ENCODE data around the gene HNF4A.

The HNF4A gene

DNA sequence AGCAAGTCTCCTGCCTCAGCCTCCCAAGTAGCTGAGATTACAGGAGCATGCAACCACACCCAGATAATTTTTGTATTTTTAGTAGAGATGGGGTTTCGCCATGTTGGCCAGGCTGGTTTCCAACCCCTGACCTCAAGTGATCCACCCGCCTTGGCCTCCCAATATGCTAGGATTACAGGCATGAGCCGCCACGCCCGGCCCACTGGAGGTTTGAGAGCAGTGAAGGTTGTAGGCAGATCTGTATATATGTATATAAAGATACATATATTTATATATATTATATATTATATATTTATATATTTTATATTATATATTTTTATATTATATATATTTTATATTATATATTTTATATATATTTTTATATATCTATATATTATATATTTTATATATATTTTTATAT is 82.0 kb downstream of the HNF4A start:
- in situ Hi-C loops (cut with MboI; ENCODE audit: low sequenced_read_pairs) = no loop called here

DNA sequence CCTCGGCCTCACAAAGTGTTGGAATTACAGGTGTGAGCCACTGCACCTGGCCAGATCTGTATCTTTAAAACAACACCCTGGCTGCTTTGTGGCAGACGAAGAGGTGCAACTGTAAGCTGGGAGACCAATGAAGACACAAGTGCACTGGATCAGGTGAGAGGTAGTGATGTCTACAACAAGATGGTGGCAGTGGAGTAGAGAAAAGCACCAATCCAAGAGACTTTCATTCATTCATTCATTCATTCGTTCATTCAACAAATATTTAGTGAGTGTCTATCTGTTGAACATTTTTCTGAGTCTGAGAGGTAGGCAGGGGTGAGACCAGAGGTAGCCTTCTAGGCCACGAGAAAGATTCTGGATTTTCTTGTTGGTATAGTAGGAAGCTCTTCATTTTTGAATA is 83.3 kb downstream of the HNF4A start:
- in situ Hi-C loops (cut with MboI; ENCODE audit: low sequenced_read_pairs) = no loop called here

DNA sequence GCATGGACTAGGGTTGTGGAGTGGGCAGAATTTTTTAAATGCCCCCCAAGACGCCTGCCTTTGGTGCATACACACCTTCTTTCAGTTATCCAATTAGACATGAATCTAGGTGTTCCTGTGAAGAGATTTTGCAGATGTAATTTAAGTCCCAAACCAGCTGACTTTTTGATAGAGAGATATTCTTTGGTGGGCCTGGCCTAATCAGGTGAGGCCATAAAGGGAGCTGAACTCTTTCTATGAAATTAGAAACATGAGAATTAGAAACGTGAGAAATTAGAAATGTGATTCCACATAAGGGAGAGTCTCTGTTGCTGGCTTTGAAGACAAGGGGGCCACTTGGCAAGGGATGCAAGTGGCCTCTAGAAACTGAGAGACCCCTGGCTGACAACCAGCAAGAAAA is 83.8 kb downstream of the HNF4A start:
- in situ Hi-C loops (cut with MboI; ENCODE audit: low sequenced_read_pairs) = no loop called here

DNA sequence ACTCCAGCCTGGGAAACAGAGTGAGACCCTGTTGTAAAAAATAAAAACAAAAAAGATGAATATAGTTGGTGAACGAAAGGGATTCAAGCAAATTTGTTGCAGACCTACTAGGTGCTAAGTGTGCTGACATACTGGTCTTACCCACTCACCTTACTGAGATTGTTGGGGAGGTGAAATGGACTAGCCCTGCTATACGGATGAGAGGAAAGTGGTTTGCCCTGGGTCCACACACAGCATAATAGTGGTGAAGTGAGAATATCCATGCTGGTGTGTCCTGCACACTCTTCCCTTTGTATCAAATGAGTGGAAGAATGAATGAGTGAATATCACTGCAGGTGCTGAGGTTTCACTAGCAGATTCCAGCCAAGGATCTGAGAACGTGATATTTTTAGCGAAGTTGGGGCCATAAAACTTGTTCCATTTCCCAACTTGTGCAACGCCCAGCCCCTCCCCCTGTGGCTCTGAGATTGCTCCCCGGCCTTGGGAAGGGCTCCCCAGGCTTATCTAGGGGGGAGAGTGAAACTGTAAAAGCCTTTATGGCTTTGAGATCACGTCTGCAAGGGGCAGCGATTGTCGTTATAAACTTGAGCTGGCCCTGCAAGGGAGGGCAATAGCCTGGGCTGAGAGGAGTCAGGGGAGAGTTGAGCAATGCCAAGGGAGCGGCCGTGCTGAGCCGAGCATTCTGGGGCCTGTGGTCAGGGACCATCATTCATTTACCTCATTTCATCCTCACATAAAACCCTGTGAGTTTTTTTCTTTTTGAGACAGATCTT is 87.0 kb downstream of the HNF4A start:
- in situ Hi-C loops (cut with MboI; ENCODE audit: low sequenced_read_pairs) = no loop called here

GRCh38 chr20:44445742-44446710 is 90.5 kb downstream of the HNF4A start:
- in situ Hi-C loops (cut with MboI; ENCODE audit: low sequenced_read_pairs) = no loop called here

- in situ Hi-C loops (cut with MboI; ENCODE audit: low sequenced_read_pairs) = no loop called here
Observed at GRCh38 chr20:44447827-44448419, 92.4 kb downstream of the HNF4A start.

DNA sequence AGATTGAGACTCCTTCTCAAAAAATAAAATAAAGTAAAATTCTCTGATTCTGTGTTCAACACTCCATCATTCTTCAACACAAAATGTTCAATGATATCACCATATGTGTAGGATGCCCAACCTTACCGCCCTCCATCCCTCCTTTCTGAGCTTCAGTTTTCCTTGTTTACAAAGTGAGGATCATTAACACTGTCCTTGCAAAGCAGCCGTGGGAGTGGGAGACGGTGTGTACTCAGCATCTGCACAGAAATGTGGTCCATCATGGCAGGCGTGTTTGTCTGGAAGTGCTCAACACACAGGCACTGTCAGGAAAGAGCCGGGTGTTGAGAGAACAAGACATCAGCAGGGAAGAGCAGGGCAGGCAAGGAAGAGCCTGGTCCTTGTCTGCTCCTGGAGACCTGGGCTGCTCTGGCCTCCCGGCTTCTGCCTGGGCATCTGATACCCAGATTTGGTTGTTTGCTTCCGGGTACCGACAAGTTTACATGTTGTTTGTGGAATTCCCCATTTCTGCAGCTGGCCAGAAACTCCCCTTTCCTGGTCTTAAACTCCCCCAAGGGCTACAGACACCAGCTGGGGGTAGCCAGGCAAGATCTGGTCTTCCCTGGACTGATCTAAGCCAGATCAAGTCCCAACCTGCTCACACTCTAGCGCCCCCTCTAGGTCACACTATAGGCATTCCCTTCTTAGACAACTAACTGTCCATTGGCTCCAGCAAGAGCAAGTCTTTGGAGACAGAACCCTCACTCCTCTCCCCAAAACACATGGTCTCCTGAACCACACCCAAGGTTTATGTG is 93.5 kb downstream of the HNF4A start:
- in situ Hi-C loops (cut with MboI; ENCODE audit: low sequenced_read_pairs) = no loop called here

- in situ Hi-C loops (cut with MboI; ENCODE audit: low sequenced_read_pairs) = no loop called here
Observed at GRCh38 chr20:44449864-44450263, 94.4 kb downstream of the HNF4A start.

GRCh38 chr20:44450281-44450889 is 94.9 kb downstream of the HNF4A start:
- in situ Hi-C loops (cut with MboI; ENCODE audit: low sequenced_read_pairs) = no loop called here

GRCh38 chr20:44450903-44451450 is 95.5 kb downstream of the HNF4A start:
- in situ Hi-C loops (cut with MboI; ENCODE audit: low sequenced_read_pairs) = no loop called here

DNA sequence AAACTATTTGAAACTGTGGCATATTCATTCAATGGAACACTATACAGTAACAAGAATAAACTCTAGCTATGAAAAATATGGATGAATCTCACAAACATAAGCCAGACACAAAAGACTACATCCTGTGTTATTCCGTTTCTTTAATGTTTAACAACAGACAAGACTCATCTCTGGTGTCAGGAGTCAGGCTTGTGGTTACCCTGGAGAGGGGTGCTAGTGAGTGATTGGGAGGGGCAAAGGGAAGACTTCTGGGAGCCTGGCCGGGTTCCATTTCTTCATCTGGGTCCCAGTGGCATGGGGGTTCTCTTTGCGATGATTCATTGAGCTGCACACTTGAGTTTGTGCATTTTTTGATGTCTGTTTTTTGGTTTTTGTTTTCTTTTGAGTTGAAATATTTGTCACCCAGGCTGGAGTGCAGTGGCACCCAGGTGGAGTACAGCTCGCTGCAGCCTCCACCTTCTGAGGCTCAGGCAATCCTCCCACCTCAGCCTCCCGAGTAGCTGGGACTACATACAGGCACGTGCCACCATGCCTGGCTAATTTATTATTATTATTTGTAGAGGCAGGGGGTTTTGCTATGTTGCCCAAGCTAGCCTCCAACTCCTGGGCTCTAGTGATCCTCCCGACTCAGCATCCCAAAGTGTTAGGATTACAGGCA is 98.9 kb downstream of the HNF4A start:
- in situ Hi-C loops (cut with MboI; ENCODE audit: low sequenced_read_pairs) = no loop called here

DNA sequence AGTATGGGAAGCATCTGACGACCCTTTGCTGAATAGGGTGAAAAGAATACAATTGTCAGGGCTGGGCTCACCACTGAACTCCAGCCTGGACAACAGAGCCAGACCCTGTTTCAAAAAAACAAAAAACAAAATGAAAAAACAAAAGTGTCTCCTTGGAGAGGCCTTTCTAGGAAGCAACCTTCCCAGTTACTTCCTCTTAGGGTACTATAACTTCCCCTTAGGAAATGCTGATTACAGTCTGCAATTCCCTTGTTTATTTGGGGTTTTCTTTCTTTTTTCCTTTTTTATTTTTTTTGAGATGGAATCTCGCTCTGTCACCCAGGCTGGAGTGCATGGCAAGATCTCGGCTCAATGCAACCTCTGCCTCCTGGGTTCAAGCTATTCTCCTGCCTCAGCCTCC is 99.6 kb downstream of the HNF4A start:
- in situ Hi-C loops (cut with MboI; ENCODE audit: low sequenced_read_pairs) = no loop called here

DNA sequence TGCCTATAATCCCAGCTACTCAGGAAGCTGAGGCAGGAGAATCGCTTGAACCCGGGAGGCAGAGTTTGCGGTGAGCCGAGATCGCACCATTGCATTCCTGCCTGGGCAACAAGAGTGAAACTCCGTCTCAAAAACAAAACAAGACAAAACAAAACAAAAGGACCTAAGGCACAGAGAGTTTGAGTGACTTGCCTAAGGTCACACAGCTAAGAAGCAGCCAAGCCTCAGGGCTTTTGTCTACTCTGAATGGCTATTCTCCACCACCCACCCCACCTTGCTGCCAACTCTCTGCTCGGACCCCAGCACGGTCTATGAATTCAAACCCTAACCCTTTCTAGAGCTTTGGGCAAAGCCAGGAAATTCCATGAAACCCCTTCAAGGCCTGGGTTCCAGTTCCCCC is 101.1 kb downstream of the HNF4A start:
- in situ Hi-C loops (cut with MboI; ENCODE audit: low sequenced_read_pairs) = no loop called here

- in situ Hi-C loops (cut with MboI; ENCODE audit: low sequenced_read_pairs) = no loop called here
Observed at GRCh38 chr20:44457016-44457415, 101.5 kb downstream of the HNF4A start.

DNA sequence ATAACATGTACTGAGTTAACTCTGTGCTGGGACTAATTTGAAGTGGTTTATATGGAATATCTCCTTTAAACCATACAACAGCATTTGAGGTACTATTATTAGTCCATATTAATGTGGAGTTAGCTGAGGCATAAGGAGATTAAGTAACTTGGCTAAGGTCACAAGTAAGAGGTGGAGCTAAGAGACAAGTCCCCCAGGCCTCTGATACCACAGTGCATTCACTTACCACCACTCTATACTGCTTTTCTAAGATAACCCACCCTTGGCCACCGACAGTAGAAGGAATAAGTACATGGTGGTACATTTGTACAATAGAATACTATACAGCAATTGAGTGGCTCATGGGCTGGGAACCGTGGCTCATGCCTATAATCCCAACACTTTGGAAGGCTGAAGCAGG is 103.8 kb downstream of the HNF4A start:
- in situ Hi-C loops (cut with MboI; ENCODE audit: low sequenced_read_pairs) = no loop called here

GRCh38 chr20:44460795-44461141 is 105.3 kb downstream of the HNF4A start:
- in situ Hi-C loops (cut with MboI; ENCODE audit: low sequenced_read_pairs) = no loop called here

- in situ Hi-C loops (cut with MboI; ENCODE audit: low sequenced_read_pairs) = no loop called here
Observed at GRCh38 chr20:44461142-44461802, 105.8 kb downstream of the HNF4A start.

DNA sequence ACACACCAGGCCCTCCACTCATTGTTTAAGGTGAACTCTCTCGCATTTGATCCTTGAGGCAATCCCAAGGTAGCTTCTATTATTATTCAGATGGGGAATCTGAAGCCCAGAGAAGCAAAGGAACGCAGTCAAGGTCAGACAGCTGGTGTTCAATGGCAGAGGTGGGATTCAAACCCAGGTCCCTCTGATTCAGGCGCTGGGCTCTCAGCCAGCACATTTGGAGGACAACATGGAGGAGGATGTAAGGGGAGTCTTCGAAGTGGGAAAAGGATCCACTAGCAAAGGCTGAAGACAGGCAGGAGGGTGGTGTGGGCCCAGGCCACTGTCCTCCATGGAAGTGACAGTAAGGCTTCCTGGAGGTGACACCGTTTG is 106.3 kb downstream of the HNF4A start:
- in situ Hi-C loops (cut with MboI; ENCODE audit: low sequenced_read_pairs) = no loop called here

DNA sequence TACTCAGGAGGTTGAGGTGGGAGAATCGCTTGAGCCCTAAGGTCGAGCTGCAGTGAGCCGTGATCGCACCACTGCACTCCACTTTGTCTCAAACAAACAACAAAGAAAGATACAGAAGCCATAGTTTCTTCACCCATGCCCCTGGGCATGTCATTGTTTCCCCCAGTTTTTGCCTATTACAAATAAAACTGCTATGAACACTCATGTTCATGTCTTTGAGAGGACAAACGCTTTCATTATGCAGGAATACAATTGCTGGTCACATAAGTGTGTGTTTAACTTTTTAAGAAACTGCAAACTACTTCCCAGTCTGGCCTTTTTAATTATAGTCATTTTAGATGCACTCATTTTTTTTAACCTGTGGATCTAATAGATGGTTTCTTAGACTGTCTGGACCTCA is 108.0 kb downstream of the HNF4A start:
- in situ Hi-C loops (cut with MboI; ENCODE audit: low sequenced_read_pairs) = no loop called here

Measured in HL-60/S4 treated with phorbol 12-myristate 13-acetate at 8.2 ng/mL for 4 days and 3 days (cell line).